Body of pancreas (tissue), 4 donors: Measurements from ENCODE around the gene ANTKMT. TPM values are rescaled to one million over a fixed set of nuclear protein-coding genes. Genes with fewer than 3 reads are reported as not detected.

Experiments used
- ATAC-seq: fragments of 150-250 bp; one replicate; pipeline ENCODE4 v1.9.1; 2016
- DNase-seq, 4 donors: peaks; one replicate each; pipeline ENCODE4 v3.0.0-alpha.2; 2019
- H3K27ac ChIP-seq, 4 donors: fragments of 200-600 bp; sonication (generic); 1 replicate in 3 of 4; 2 replicates in 1 of 4; pipeline versions ENCODE4 v1.5.1 to v1.6.1; 2016 to 2019; ENCODE audit warnings: mild to moderate bottlenecking in 1 of 4, mixed read lengths in 1 of 4, moderate library complexity in 1 of 4
- H3K27me3 ChIP-seq, 2 donors: fragments of 200-600 bp; sonication (generic); one replicate each; pipeline ENCODE4 v1.6.0; 2016; ENCODE audit warnings: mild to moderate bottlenecking in 1 of 2
- H3K36me3 ChIP-seq, 2 donors: fragments of 200-600 bp; sonication (generic); replicated peaks in 1 of 2; 2 replicates each; pipeline ENCODE4 v1.5.1; 2016; ENCODE audit warnings: low read depth in 2 of 2; ENCODE audit not compliant: insufficient read depth in 1 of 2
- H3K4me1 ChIP-seq: fragments of 200-600 bp; sonication (generic); one replicate; pipeline ENCODE4 v1.6.0; 2016
- H3K4me3 ChIP-seq, 2 donors: fragments of 200-600 bp; sonication (generic); 1 replicate in 1 of 2; 2 replicates in 1 of 2; pipeline ENCODE4 v1.5.1; 2016 to 2019
- H3K9me3 ChIP-seq, 3 donors: fragments of 200-600 bp; sonication (generic); 1 replicate in 2 of 3; 2 replicates in 1 of 3; pipeline ENCODE4 v1.5.1; 2016
- POLR2A ChIP-seq, 3 donors: fragments of 450-650 bp; IDR thresholded peaks; one replicate each; pipeline ENCODE4 v1.6.1; 2016; ENCODE audit warnings: antibody characterized with exemption in 3 of 3, mild to moderate bottlenecking in 2 of 3
- WGBS, 2 donors: methylation state at CpG; one replicate each; pipeline ENCODE4 v1.1.5; 2017; 5-methylcytosine and 5-hydroxymethylcytosine counted together
- intact Hi-C: fragments of 100-400 bp; cut with DNase I; formaldehyde crosslinking; loops from one replicate; pipeline ENCODE4 v1.15.1; 2023
- total RNA-seq, 2 donors: library from RNA; depleted of rRNA; stranded (reverse); fragments of >200 nt; gene quantifications; one replicate each; pipeline ENCODE4 v1.1.0, GENCODE V29; 2016
- TF ChIP-seq, protein P1 (sequence below), 7 experiments: fragments of 450-650 bp in 4 of 7; fragments of 200-600 bp in 3 of 7; sonication (generic) in 3 of 7; IDR thresholded peaks; one replicate each; pipeline ENCODE4 v1.5.1; 2016 to 2019; ENCODE audit warnings: antibody characterized with exemption in 7 of 7

Gene ANTKMT
- total RNA-seq, 2 donors from 2014 or later: 71.6 to 189 TPM

DNA sequence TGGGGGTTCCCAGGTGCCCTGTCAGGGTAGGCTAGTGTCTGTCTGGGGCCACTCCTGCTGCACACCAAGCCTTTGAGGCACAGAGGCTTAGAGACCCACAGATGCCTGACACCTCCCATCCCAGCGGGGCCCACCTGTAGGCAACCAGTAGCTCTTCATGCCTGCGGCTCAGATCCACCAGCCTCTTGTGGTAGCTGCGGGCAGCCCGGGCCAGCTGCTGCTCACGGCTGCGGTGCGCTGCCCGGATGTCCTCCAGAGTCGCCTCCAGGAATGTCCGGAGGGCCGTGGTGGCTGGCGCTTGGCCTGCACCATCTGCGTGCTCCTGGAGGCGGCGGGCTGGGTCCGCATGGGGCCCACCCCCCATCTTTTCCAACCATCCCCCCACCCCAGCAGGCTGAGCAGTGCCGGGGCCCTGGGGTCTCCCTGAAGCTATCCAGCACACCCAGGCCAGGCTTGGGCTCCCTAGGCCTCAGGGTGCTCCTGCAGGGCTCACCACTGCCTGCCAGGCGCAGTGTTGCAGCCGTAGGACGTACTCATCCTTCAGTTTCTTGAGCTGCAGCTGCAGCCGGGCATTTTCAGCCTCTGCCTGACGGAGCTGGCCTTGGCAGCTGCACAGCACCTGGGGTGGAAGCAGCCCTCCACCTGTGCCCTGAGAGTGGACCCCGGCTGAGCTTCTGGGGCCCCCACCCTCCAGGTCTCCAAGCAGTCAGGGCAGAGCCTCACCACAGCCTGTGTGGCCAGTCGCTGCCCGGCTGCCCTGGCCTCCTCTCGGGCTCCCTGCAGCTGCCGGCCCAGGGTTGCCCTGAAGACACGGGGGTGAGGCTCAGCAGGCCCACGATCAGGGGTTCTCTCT, 3.5 kb downstream of the ANTKMT start:
- Histone ChIP-seq H3K9me3 (no peaks in the 10 kb centered on the region), H3K4me3 (no peak overlapping the region), H3K36me3 (no peaks in the 10 kb centered on the region), H3K27me3 (peaks cover 0 to 7% of the 10 kb centered on the region in 2 donors), H3K27ac (no peak overlapping the region), H3K4me1 (peaks cover 53% of the 10 kb centered on the region)
- intact Hi-C loops: no loop called here
- 54% methylated on average over 23 of the region's 29 CpGs; no CpG with 5 or more reads in 1 of the 2 donors for WGBS, 2 donors
- ATAC-seq (no peak), DNase-seq (no peak)
- TF ChIP-seq POLR2A (IDR thresholded peaks at IDR 0.05): no peak
- TF ChIP-seq, protein P1, sequence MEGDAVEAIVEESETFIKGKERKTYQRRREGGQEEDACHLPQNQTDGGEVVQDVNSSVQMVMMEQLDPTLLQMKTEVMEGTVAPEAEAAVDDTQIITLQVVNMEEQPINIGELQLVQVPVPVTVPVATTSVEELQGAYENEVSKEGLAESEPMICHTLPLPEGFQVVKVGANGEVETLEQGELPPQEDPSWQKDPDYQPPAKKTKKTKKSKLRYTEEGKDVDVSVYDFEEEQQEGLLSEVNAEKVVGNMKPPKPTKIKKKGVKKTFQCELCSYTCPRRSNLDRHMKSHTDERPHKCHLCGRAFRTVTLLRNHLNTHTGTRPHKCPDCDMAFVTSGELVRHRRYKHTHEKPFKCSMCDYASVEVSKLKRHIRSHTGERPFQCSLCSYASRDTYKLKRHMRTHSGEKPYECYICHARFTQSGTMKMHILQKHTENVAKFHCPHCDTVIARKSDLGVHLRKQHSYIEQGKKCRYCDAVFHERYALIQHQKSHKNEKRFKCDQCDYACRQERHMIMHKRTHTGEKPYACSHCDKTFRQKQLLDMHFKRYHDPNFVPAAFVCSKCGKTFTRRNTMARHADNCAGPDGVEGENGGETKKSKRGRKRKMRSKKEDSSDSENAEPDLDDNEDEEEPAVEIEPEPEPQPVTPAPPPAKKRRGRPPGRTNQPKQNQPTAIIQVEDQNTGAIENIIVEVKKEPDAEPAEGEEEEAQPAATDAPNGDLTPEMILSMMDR (IDR thresholded peaks at IDR 0.05): no peak

DNA sequence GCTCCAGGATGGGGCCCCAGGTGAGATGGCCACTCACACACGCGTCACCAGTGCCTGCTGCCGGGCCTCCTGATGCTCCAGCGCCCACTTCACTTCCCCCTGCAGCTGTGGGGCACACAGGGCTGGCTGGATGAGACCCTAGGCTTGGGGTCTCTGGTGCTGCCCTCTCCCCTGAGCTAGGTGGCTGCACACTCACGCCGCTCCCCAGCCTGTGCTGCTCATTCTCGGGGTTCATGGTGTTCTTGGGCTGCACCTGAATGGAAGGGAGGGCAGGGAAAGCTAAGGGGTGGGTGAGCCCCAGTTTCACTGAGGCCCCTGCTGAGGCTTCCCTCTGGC, 4.1 kb downstream of the ANTKMT start:
- H3K36me3 ChIP-seq: no peaks in the 10 kb centered on the region
- H3K27me3 ChIP-seq: peaks cover 0 to 7% of the 10 kb centered on the region in 2 donors
- 49 to 60% methylated on average over 4 to 7 of the region's 7 CpGs for WGBS, 2 donors
- intact Hi-C loops: no loop called here
- peaks cover 47% of the 10 kb centered on the region for H3K4me1 ChIP-seq
- no peak overlapping the region for H3K27ac ChIP-seq
- no peak overlapping the region for H3K4me3 ChIP-seq
- ATAC-seq: no peak
- DNase-seq: no peak
- no peak for TF ChIP-seq POLR2A (IDR thresholded peaks at IDR 0.05)
- TF ChIP-seq, protein P1 (IDR thresholded peaks at IDR 0.05): no peak
- no peaks in the 10 kb centered on the region for H3K9me3 ChIP-seq

DNA sequence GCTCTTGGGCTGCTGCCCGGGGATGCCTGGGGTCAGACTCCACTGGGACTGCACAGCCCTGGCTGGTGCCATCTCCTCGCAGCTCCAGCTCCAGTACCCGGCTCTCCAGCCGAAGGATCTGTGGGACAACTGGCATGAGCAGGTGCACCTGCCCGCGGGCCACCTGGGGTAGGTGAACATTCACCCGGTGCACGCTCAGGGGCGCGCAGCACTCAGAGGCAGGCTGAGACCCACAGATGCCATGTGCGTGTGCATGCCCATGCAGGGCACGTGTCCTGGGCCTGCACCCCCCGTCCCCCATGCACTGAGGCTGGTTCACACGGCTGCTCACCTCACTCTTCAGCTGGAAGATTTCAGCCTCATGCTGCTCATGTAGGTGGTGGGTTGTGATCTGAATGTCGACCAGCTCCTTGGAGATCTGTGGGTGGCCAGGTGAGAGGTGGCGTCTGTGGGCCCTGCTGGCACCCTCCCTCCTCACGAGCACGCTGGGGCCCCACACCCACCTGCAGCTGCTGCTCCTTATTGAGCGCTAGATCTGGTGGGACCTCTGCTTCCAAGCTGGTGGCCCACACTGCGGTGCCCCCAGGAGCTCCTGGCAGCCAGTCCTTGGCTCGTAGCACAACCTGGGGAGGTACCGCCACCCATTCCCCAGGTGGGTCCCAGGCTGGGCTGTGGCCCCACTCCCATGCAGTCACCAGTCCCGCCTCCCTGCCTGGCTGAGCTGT, 4.7 kb downstream of the ANTKMT start:
- Histone ChIP-seq H3K27ac (no peak overlapping the region), H3K9me3 (no peaks in the 10 kb centered on the region), H3K36me3 (no peaks in the 10 kb centered on the region), H3K27me3 (peaks cover 0 to 7% of the 10 kb centered on the region in 2 donors), H3K4me3 (no peak overlapping the region), H3K4me1 (peaks cover 42% of the 10 kb centered on the region)
- ATAC-seq (no peak), DNase-seq (no peak)
- intact Hi-C loops: no loop called here
- no peak for TF ChIP-seq POLR2A (IDR thresholded peaks at IDR 0.05)
- TF ChIP-seq, protein P1 (IDR thresholded peaks at IDR 0.05): no peak
- 27 to 57% methylated on average over 8 to 23 of the region's 23 CpGs for WGBS, 2 donors

DNA sequence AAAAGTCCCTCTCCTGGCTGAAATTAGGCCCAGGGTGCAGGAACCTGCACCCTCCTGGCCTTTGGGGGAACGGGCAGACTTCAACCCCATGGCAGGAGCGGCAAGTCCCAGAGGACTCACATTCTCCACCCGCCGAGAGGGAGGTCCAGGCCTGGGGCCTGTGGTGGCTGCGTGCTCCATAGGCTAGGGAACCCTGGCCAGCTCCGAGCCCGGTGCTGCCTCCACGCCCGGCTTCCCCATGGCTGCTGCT, 5.2 kb downstream of the ANTKMT start:
- Histone ChIP-seq H3K9me3 (no peaks in the 10 kb centered on the region), H3K27ac (no peak overlapping the region), H3K4me3 (no peak overlapping the region), H3K4me1 (peaks cover 42% of the 10 kb centered on the region), H3K36me3 (no peaks in the 10 kb centered on the region), H3K27me3 (peaks cover 0 to 7% of the 10 kb centered on the region in 2 donors)
- 16% methylated on average over 9 of the region's 9 CpGs; no CpG with 5 or more reads in 1 of the 2 donors for WGBS, 2 donors
- ATAC-seq: no peak
- TF ChIP-seq, protein P1 (IDR thresholded peaks at IDR 0.05): no peak
- TF ChIP-seq POLR2A (IDR thresholded peaks at IDR 0.05): no peak
- intact Hi-C loops: no loop called here
- DNase-seq: no peak
